Brain microvascular endothelial cell (primary cell): ENCODE data around the gene ITIH3.

Source experiments
- DNase-seq: peaks from one replicate; pipeline ENCODE4 v3.0.0-alpha.2; 2020
- H3K27ac ChIP-seq: fragments of 250-450 bp; sonication (Bioruptor Pico); 2 replicates; pipeline ENCODE4 v1.5.1; 2020; ENCODE audit warnings: mild to moderate bottlenecking, moderate library complexity
- H3K27me3 ChIP-seq: fragments of 250-450 bp; sonication (Bioruptor Pico); replicated peaks from 2 replicates; pipeline ENCODE4 v1.5.1; 2020; ENCODE audit warnings: mild to moderate bottlenecking
- H3K36me3 ChIP-seq: fragments of 250-450 bp; sonication (Bioruptor Pico); replicated peaks from 2 replicates; pipeline ENCODE4 v1.5.1; 2020; ENCODE audit warnings: mild to moderate bottlenecking
- H3K4me3 ChIP-seq: 2 replicates; pipeline ENCODE4 v1.5.1; 2011; ENCODE audit warnings: low read depth, mild to moderate bottlenecking, control low read depth, low read length, moderate library complexity
- in situ Hi-C: cut with HindIII; loops from 2 replicates; pipeline ENCODE4 v1.10.0; 2017; ENCODE audit warnings: low sequenced_read_pairs, low pct_ligation_motif_present
- TF ChIP-seq, protein P1 (sequence below): IDR thresholded peaks from 2 replicates; pipeline ENCODE4 v1.5.1; 2011; ENCODE audit warnings: low read depth, mild to moderate bottlenecking, moderate library complexity, low read length, control low read depth, inconsistent platforms; ENCODE audit errors: missing control alignments

ITIH3 gene

GRCh38 chr3:52811452-52812011 is 16.9 kb downstream of the ITIH3 start:
- H3K27me3 ChIP-seq = no peaks in the 10 kb centered on the region
- no peak for DNase-seq
- in situ Hi-C loops = no loop called here

DNA sequence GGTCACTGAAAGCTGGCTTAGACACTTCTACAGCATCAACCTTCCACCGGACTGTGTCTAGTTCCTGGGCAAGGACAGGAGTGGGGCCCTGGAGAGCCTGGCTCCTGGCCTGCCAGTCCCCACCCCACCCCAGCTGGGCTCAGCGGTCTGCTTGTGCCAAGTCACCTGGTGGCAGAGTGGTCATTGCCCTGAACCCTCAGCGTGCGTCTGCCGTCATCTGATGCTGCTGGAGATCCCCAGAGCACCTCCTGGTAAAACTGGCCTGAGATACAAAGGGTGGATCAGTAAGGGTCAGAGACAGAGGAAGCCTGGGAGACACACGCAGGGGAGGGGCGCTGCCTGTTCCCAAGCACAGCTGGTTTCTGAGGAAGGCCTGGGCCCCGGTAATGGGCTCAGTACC is 19.2 kb downstream of the ITIH3 start:
- H3K4me3 ChIP-seq = no peak overlapping the region
- no peak for DNase-seq
- in situ Hi-C loops = no loop called here

More at GRCh38 chr3:52811452-52812011, 16.9 kb downstream of the ITIH3 start:
- no peak overlapping the region for H3K27ac ChIP-seq
- H3K4me3 ChIP-seq = no peak overlapping the region
- TF ChIP-seq, protein P1, sequence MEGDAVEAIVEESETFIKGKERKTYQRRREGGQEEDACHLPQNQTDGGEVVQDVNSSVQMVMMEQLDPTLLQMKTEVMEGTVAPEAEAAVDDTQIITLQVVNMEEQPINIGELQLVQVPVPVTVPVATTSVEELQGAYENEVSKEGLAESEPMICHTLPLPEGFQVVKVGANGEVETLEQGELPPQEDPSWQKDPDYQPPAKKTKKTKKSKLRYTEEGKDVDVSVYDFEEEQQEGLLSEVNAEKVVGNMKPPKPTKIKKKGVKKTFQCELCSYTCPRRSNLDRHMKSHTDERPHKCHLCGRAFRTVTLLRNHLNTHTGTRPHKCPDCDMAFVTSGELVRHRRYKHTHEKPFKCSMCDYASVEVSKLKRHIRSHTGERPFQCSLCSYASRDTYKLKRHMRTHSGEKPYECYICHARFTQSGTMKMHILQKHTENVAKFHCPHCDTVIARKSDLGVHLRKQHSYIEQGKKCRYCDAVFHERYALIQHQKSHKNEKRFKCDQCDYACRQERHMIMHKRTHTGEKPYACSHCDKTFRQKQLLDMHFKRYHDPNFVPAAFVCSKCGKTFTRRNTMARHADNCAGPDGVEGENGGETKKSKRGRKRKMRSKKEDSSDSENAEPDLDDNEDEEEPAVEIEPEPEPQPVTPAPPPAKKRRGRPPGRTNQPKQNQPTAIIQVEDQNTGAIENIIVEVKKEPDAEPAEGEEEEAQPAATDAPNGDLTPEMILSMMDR = no peak
- no peaks in the 10 kb centered on the region for H3K36me3 ChIP-seq

GRCh38 chr3:52816199-52816598 is 21.6 kb downstream of the ITIH3 start:
- in situ Hi-C loops = no loop called here
- Histone ChIP-seq H3K36me3 (no peaks in the 10 kb centered on the region), H3K27ac (no peak overlapping the region), H3K4me3 (no peak overlapping the region), H3K27me3 (no peaks in the 10 kb centered on the region)
- TF ChIP-seq, protein P1 = no peak
- no peak for DNase-seq

More for the DNA sequence above, 19.2 kb downstream of the ITIH3 start:
- H3K36me3 ChIP-seq = no peaks in the 10 kb centered on the region
- no peaks in the 10 kb centered on the region for H3K27me3 ChIP-seq
- H3K27ac ChIP-seq = no peak overlapping the region
- TF ChIP-seq, protein P1 = no peak

DNA sequence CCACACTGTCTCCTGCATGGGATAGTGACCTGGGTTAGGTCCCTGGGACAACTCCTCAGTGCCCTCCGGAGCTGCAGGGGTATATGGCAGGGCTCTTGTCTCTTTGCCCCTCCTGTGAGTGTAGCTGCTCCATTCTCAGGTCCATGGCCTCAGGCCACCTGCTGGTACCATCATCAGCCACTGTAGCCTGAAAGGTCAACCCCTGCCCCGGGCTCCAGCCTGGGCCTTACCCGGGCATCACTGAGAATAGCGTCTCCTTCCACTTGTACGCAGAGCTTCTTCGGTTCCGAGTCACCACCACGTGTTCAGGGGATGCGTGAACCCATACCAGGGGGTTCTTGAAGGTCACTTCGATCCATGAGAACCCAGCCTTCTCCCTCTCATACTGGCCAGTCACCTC is 22.1 kb downstream of the ITIH3 start:
- no peak for DNase-seq
- TF ChIP-seq, protein P1 = no peak
- no peaks in the 10 kb centered on the region for H3K27me3 ChIP-seq
- no peak overlapping the region for H3K4me3 ChIP-seq
- H3K36me3 ChIP-seq = no peaks in the 10 kb centered on the region
- in situ Hi-C loops = no loop called here
- no peak overlapping the region for H3K27ac ChIP-seq

DNA sequence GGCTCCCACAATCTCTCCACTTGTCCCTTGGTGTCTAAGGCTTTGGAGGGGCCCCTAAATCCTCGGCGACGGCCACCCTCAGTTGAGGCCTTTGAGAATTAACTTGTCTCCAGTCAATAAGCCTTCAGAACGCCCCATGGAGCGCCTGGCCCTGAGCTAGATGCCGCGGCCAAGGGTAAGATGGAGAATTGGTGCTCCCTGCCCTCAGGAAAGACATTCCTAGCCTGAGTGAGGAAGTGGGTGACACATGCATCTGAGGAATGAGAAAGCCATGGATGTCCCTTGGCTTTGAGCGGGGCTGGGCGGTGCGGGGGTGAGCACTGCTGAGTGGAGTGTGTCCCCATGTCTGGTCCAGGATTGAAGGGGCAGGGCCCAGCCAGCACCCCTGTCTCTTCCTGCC is 22.6 kb downstream of the ITIH3 start:
- Histone ChIP-seq H3K4me3 (no peak overlapping the region), H3K27ac (no peak overlapping the region), H3K27me3 (no peaks in the 10 kb centered on the region), H3K36me3 (no peaks in the 10 kb centered on the region)
- DNase-seq = no peak
- in situ Hi-C loops = no loop called here
- TF ChIP-seq, protein P1 = no peak

- in situ Hi-C loops = no loop called here
- TF ChIP-seq, protein P1 = no peak
- DNase-seq = no peak
These were observed 23.3 kb downstream of the ITIH3 start for GRCh38 chr3:52817860-52818259.

More at GRCh38 chr3:52817860-52818259, 23.3 kb downstream of the ITIH3 start:
- no peaks in the 10 kb centered on the region for H3K27me3 ChIP-seq
- H3K36me3 ChIP-seq = no peaks in the 10 kb centered on the region
- no peak overlapping the region for H3K27ac ChIP-seq
- H3K4me3 ChIP-seq = no peak overlapping the region
